Fibroblast of pulmonary artery (primary cell): ENCODE results near the gene ARHGAP6.

ENCODE experiments used
- DNase-seq: peaks from one replicate; pipeline ENCODE4 v3.0.0-alpha.2; 2010; ENCODE audit warnings: low read depth
- H3K4me3 ChIP-seq: replicated peaks from 2 replicates; pipeline ENCODE4 v1.5.1; 2011; ENCODE audit warnings: low read depth, mild to moderate bottlenecking, control low read depth, low read length, moderate library complexity
- CTCF ChIP-seq: IDR thresholded peaks from 2 replicates; pipeline ENCODE4 v1.5.1; 2011; ENCODE audit warnings: mild to moderate bottlenecking, control low read depth, low read length, inconsistent platforms; ENCODE audit errors: missing control alignments

The ARHGAP6 gene

GRCh38 chrX:11407331-11408108 is 258.2 kb downstream of the ARHGAP6 start:
- no peak for TF ChIP-seq CTCF
- DNase-seq = no peak

GRCh38 chrX:11406109-11406765 is 259.5 kb downstream of the ARHGAP6 start:
- no peak for TF ChIP-seq CTCF
- DNase-seq = no peak

More at GRCh38 chrX:11407331-11408108, 258.2 kb downstream of the ARHGAP6 start:
- no peak overlapping the region for H3K4me3 ChIP-seq

GRCh38 chrX:11403631-11404030 is 262.1 kb downstream of the ARHGAP6 start:
- TF ChIP-seq CTCF = no peak
- DNase-seq = no peak
- no peak overlapping the region for H3K4me3 ChIP-seq

More at GRCh38 chrX:11406109-11406765, 259.5 kb downstream of the ARHGAP6 start:
- no peak overlapping the region for H3K4me3 ChIP-seq

- H3K4me3 ChIP-seq = no peak overlapping the region
- DNase-seq = peak; percentile 42
- no peak for TF ChIP-seq CTCF
These were observed 263.8 kb downstream of the ARHGAP6 start for GRCh38 chrX:11401966-11402365.

- H3K4me3 ChIP-seq = no peak overlapping the region
- no peak for TF ChIP-seq CTCF
- no peak for DNase-seq
These were observed 266.1 kb downstream of the ARHGAP6 start for GRCh38 chrX:11399489-11400094.

GRCh38 chrX:11398785-11399184 is 266.9 kb downstream of the ARHGAP6 start:
- DNase-seq = no peak
- TF ChIP-seq CTCF = no peak

More at GRCh38 chrX:11398785-11399184, 266.9 kb downstream of the ARHGAP6 start:
- H3K4me3 ChIP-seq = no peak overlapping the region
